Glutamatergic neuron (in vitro differentiated cells): ENCODE results near the gene STX1B. TPM values are rescaled to one million over a fixed set of nuclear protein-coding genes. Genes with fewer than 3 reads are reported as not detected.

Source experiments
- DNase-seq: peaks from one replicate; pipeline ENCODE4 v3.0.0; 2022
- H3K27ac Mint-ChIP-seq: one replicate; pipeline ENCODE4 v1.8.0; 2020; ENCODE audit warnings: mild to moderate bottlenecking, mixed read lengths, inconsistent platforms; ENCODE audit not compliant: unreplicated experiment
- H3K27me3 Mint-ChIP-seq: one replicate; pipeline ENCODE4 v1.8.0; 2020; ENCODE audit warnings: mild to moderate bottlenecking, moderate library complexity, mixed read lengths, inconsistent platforms; ENCODE audit not compliant: unreplicated experiment
- H3K36me3 Mint-ChIP-seq: one replicate; pipeline ENCODE4 v1.8.0; 2020; ENCODE audit warnings: mild to moderate bottlenecking, mixed read lengths, inconsistent platforms; ENCODE audit not compliant: unreplicated experiment
- H3K4me1 Mint-ChIP-seq: one replicate; pipeline ENCODE4 v1.8.0; 2020; ENCODE audit warnings: mild to moderate bottlenecking, low read depth, mixed read lengths, inconsistent platforms; ENCODE audit not compliant: unreplicated experiment
- H3K4me3 Mint-ChIP-seq: one replicate; pipeline ENCODE4 v1.8.0; 2020; ENCODE audit warnings: mild to moderate bottlenecking, mixed read lengths, inconsistent platforms; ENCODE audit not compliant: unreplicated experiment
- H3K9me3 Mint-ChIP-seq: one replicate; pipeline ENCODE4 v1.8.0; 2020; ENCODE audit warnings: mild to moderate bottlenecking, moderate library complexity, mixed read lengths, inconsistent platforms; ENCODE audit not compliant: unreplicated experiment
- total RNA-seq: library from RNA; stranded (reverse); fragmentation: NEBNext Ultra II Directional; extraction: Animal tissue kit (Norgen Biotek cat#: 25700); gene quantifications from one replicate; pipeline ENCODE4 v1.2.1, GENCODE V29; 2021; ENCODE audit not compliant: unreplicated experiment
- TF ChIP-seq, protein P1 (sequence below): fragments of 200-600 bp; sonication (generic); IDR thresholded peaks from one replicate; pipeline ENCODE4 v1.5.0; 2021; ENCODE audit not compliant: partially characterized antibody, unreplicated experiment

The STX1B gene
- total RNA-seq, 1 donor from 2014 or later = 51.6 TPM

DNA sequence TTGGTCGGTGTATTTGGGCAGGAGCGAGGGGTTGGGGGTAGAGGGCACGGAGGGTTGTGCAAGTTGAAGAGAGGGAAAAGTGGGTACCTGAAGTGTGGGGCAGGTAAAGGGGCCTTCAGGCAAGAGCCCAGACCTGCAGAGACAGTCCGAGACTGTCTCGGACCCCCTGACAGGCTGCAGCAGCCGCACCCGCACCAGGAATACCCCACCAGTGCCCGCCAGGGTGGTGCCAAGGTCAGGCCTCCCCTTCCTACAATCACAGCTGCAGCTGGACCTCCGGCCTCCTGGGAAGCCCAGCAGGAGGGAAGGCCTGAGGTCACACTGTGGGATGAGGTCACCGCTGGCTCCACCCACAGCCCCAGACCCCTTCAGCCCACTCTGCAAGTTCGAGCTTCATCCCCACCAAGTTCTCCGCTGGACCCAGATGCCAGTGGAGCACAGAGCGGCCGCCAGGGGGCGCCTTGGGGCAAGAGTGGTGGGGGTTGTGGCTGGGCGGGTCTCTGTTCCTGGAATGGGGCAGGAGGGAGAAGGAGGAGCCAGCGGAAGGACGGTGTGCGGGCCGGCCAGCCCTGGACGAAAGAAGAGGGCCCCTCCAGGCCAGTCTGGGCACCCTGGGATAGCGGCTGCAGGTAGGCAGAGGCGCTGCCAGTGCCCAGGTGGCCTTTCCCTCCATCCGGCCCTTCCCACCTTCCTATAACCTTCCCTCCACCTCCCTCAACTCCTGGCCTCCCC lies 25.6 kb downstream of the STX1B start, which contains the start of gene HSD3B7:
TSS of gene HSD3B7 (plus strand) at position 539 of the 732 bp plus-strand sequence. CDS start 452 bp downstream, outside the sequence.
- TF ChIP-seq, protein P1, sequence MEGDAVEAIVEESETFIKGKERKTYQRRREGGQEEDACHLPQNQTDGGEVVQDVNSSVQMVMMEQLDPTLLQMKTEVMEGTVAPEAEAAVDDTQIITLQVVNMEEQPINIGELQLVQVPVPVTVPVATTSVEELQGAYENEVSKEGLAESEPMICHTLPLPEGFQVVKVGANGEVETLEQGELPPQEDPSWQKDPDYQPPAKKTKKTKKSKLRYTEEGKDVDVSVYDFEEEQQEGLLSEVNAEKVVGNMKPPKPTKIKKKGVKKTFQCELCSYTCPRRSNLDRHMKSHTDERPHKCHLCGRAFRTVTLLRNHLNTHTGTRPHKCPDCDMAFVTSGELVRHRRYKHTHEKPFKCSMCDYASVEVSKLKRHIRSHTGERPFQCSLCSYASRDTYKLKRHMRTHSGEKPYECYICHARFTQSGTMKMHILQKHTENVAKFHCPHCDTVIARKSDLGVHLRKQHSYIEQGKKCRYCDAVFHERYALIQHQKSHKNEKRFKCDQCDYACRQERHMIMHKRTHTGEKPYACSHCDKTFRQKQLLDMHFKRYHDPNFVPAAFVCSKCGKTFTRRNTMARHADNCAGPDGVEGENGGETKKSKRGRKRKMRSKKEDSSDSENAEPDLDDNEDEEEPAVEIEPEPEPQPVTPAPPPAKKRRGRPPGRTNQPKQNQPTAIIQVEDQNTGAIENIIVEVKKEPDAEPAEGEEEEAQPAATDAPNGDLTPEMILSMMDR = peak; percentile 99
- Mint-ChIP-seq H3K4me3 (no peak within 1 kb of the TSS), H3K27me3 (peaks cover 7% of the 10 kb centered on the region), H3K9me3 (peaks cover 14% of the 10 kb centered on the region), H3K36me3 (peaks cover 5% of the 10 kb centered on the region), H3K4me1 (no peaks in the 10 kb centered on the region), H3K27ac (no peak within 1 kb of the TSS)
- peak; percentile 97 for DNase-seq

DNA sequence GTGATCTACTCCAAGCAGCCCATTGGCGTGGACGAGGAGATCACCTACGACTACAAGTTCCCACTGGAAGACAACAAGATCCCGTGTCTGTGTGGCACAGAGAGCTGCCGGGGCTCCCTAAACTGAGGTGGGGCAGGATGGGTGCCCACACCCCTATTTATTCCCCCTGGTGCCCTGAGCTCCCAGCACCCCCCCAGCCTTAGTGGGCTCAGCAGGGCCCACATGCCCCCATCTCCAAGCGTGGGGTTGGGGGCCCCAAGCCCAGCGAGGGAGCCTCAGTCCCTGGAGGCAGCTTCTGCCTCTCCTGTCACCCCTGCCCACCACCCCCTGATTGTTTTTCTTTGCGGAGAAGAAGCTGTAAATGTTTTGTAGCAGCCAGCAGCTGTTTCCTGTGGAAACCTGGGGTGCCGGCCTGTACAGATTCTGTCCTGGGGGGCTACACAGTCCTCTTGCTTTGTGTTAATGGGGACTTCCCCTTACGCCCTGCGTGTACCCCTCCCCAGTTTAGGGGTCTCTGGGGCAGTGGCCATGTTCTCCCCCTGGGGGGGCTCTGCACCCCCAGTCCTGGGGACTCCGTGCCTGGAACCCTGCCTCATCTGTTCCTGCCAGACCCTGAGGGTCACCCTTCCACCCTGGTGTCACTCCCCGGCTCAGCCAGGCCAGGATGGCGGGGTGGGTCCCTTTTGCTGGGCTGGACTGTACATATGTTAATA lies 26.4 kb downstream of the STX1B start:
- TF ChIP-seq, protein P1 = no peak
- Mint-ChIP-seq H3K27ac (no peak overlapping the region), H3K4me3 (no peak overlapping the region), H3K27me3 (peaks cover 7% of the 10 kb centered on the region), H3K36me3 (peaks cover 5% of the 10 kb centered on the region), H3K9me3 (peaks cover 14% of the 10 kb centered on the region), H3K4me1 (no peaks in the 10 kb centered on the region)
- DNase-seq = no peak

DNA sequence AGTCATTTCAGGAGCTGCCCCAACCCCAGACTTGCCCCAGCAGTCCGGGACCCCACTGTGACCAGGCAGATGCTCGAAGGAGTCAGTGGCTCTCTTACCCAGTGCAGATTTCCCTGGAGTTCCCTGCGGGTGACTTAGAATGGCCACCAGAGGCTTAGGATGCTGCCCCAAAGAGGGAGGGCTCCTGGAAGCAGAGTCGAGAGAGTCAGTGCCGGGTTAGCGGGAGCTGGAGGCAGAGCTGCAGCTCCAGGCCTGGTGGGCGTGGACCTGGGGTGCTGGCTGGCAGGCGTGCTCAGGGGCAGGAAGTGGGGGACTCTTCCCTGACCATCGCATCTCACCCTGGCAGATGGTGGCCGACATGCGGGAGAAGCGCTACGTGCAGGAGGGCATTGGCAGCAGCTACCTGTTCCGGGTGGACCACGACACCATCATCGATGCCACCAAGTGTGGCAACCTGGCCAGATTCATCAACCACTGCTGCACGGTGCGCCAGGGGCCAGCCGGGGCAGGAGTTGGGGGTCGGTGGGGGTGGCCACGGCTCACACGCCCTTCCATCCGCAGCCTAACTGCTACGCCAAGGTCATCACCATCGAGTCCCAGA lies 27.0 kb downstream of the STX1B start:
- TF ChIP-seq, protein P1 = no peak
- Mint-ChIP-seq H3K27ac (no peak overlapping the region), H3K4me3 (no peak overlapping the region), H3K4me1 (no peaks in the 10 kb centered on the region), H3K9me3 (peaks cover 11% of the 10 kb centered on the region), H3K36me3 (peaks cover 5% of the 10 kb centered on the region), H3K27me3 (peaks cover 10% of the 10 kb centered on the region)
- DNase-seq = no peak

DNA sequence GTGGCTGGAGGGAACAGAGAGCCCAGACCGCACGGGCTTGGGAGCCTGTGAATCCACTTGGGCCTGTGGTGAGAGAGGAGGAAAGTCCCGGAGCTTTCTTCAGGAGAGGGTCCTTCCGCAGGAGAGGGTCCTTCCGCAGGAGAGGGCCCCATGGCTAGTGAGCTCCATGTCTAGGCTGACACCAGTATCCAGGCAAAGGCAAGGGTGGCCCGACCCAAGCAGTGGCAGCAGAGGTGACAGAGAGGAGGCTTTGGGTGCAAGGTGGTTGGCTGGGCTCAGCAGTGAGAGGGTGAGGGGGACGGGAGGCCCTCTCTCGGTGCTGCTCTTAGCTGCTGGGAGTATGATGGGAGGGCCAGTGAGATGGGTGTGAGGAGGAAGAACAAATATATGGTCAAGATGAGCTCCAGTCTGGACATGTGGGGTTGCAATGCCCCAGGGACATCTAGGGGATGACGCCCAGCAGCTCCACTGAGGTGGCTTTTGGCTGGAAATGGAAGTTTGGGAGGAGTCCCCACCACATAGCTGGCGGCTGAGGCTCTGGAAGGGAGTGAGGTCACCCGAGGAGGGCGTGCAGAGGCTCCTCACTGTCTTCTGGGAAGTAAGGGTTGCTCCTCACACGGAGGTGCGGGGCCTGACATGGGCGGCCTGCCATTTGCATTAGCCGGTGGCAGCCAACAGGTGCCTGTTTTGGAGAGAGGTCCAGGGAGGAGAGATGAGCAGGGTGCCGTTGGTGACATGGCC lies 27.7 kb downstream of the STX1B start:
- Mint-ChIP-seq H3K9me3 (peaks cover 11% of the 10 kb centered on the region), H3K27me3 (peaks cover 10% of the 10 kb centered on the region), H3K36me3 (peaks cover 5% of the 10 kb centered on the region), H3K4me1 (no peaks in the 10 kb centered on the region), H3K4me3 (no peak overlapping the region), H3K27ac (peak overlapping the region; percentile 8)
- TF ChIP-seq, protein P1 = no peak
- no peak for DNase-seq
